Testis (tissue), 5 donors: ENCODE measurements around the gene TFEC. TPM values are rescaled to one million over a fixed set of nuclear protein-coding genes. Genes with fewer than 3 reads are reported as not detected.

ENCODE experiments used
- DNase-seq: peaks from one replicate; pipeline ENCODE4 v3.0.0-alpha.2; 2019
- H3K27ac ChIP-seq, 2 donors: fragments of 200-600 bp; sonication (generic); one replicate each; pipeline ENCODE4 v1.5.1; 2019
- H3K27me3 ChIP-seq: fragments of 200-600 bp; sonication (generic); one replicate; pipeline ENCODE4 v1.5.1; 2019
- H3K36me3 ChIP-seq: fragments of 200-600 bp; sonication (generic); one replicate; pipeline ENCODE4 v1.5.1; 2017; ENCODE audit warnings: low read depth; ENCODE audit errors: missing control alignments
- H3K4me1 ChIP-seq: fragments of 200-600 bp; sonication (generic); one replicate; pipeline ENCODE4 v1.5.1; 2019
- H3K4me3 ChIP-seq, 2 donors: fragments of 200-600 bp; sonication (generic); one replicate each; pipeline ENCODE4 v1.5.1; 2017 to 2019
- H3K9me3 ChIP-seq: fragments of 200-600 bp; sonication (generic); one replicate; pipeline ENCODE4 v1.5.1; 2017
- CTCF ChIP-seq, 3 experiments: fragments of 450-650 bp in 2 of 3; fragments of 200-600 bp in 1 of 3; sonication (generic) in 1 of 3; IDR thresholded peaks; one replicate each; pipeline ENCODE4 v1.5.1; 2016 to 2019; ENCODE audit warnings: antibody characterized with exemption in 3 of 3, mild to moderate bottlenecking in 2 of 3, moderate library complexity in 1 of 3
- POLR2A ChIP-seq: fragments of 450-650 bp; IDR thresholded peaks from one replicate; pipeline ENCODE4 v1.6.1; 2017; ENCODE audit warnings: antibody characterized with exemption, mild to moderate bottlenecking, moderate library complexity
- WGBS, 2 donors: methylation state at CpG; one replicate each; pipeline ENCODE4 v1.1.5; 2018; 5-methylcytosine and 5-hydroxymethylcytosine counted together
- intact Hi-C: fragments of 100-400 bp; cut with DNase I; formaldehyde crosslinking; loops from one replicate; pipeline ENCODE4 v1.15.1; 2023; ENCODE audit warnings: low total_unique reads
- long read RNA-seq, 2 donors: transcript quantifications; one replicate each; lab custom pipeline, GENCODE V29; 2026
- polyA plus RNA-seq: library from polyadenylated mRNA; stranded (reverse); fragments of 350-450 nt; fragmentation: Illumina TruSeq; extraction: RNeasy Lipid Tissue Mini Kit (QIAGEN cat#74804); gene quantifications from one replicate; pipeline ENCODE4 v1.2.3, GENCODE V29; 2014; ENCODE audit warnings: low read depth, low replicate concordance; ENCODE audit not compliant: insufficient read depth
- total RNA-seq, 2 donors: library from RNA; depleted of rRNA; stranded (reverse); fragments of >200 nt; gene quantifications; one replicate each; pipeline ENCODE4 v1.2.3, GENCODE V29; 2016

Gene TFEC
- 1 to 10 TPM; 1.8 to 4.1 TPM for total RNA-seq
- 2.6 TPM for polyA plus RNA-seq
- long read RNA-seq, donor 1, full-length matches to known transcripts = 1 of 1 reads
- long read RNA-seq, donor 1, partial matches to known transcripts = 0 of 1 reads
- long read RNA-seq, donor 1, other reads (novel, unspliced or antisense) = 0 of 1 reads
- long read RNA-seq, donor 2 = 0 reads

- intact Hi-C loops = no loop called here
- no peak for TF ChIP-seq CTCF (IDR thresholded peaks at IDR 0.05)
- no peak for TF ChIP-seq POLR2A
- Histone ChIP-seq H3K36me3 (no peaks in the 10 kb centered on the region), H3K4me3 (no peak within 1 kb of the TSS), H3K4me1 (no peaks in the 10 kb centered on the region), H3K27me3 (no peaks in the 10 kb centered on the region), H3K9me3 (no peaks in the 10 kb centered on the region), H3K27ac (no peak within 1 kb of the TSS)
- WGBS, 2 donors = 43% methylated on average over 3 of the region's 3 CpGs
- no peak for DNase-seq
Measured at GRCh38 chr7:116030651-116031276, at the start of gene TFEC. Gene TFEC, minus strand, starts transcription at chr7:116030763. Its CDS starts 46,322 bp downstream, at chr7:115984441.

- WGBS, 2 donors = 81 to 91% methylated on average over 5 of the region's 5 CpGs
- DNase-seq = no peak
Measured at GRCh38 chr7:116075351-116076145, 45.0 kb upstream of the TFEC start.

GRCh38 chr7:116071629-116072028 lies 41.1 kb upstream of the TFEC start:
- TF ChIP-seq POLR2A = no peak
- no peak for TF ChIP-seq CTCF (IDR thresholded peaks at IDR 0.05)
- Histone ChIP-seq H3K4me1 (no peaks in the 10 kb centered on the region), H3K27ac (no peak overlapping the region), H3K4me3 (no peak overlapping the region), H3K9me3 (no peaks in the 10 kb centered on the region), H3K36me3 (no peaks in the 10 kb centered on the region), H3K27me3 (no peaks in the 10 kb centered on the region)
- intact Hi-C loops = no loop called here
- DNase-seq = no peak

More at GRCh38 chr7:116075351-116076145, 45.0 kb upstream of the TFEC start:
- no peak overlapping the region for H3K27ac ChIP-seq
- no peaks in the 10 kb centered on the region for H3K9me3 ChIP-seq
- no peak overlapping the region for H3K4me3 ChIP-seq
- H3K4me1 ChIP-seq = no peaks in the 10 kb centered on the region
- no peaks in the 10 kb centered on the region for H3K27me3 ChIP-seq
- no peaks in the 10 kb centered on the region for H3K36me3 ChIP-seq
- intact Hi-C loops = no loop called here
- no peak for TF ChIP-seq CTCF (IDR thresholded peaks at IDR 0.05)
- TF ChIP-seq POLR2A = no peak

- Histone ChIP-seq H3K9me3 (no peaks in the 10 kb centered on the region), H3K4me3 (no peak overlapping the region), H3K36me3 (no peaks in the 10 kb centered on the region), H3K4me1 (no peaks in the 10 kb centered on the region), H3K27me3 (no peaks in the 10 kb centered on the region), H3K27ac (no peak overlapping the region)
- WGBS, 2 donors = 88 to 89% methylated on average over 1 of the region's 1 CpG
- DNase-seq = no peak
- intact Hi-C loops = no loop called here
- TF ChIP-seq CTCF (IDR thresholded peaks at IDR 0.05) (no peak), POLR2A (no peak)
Measured at GRCh38 chr7:116064179-116064578, 33.6 kb upstream of the TFEC start.
